ENCODE results near the gene TFDP3.

Gene TFDP3

GRCh38 chrX:133185938-133186337 is 32.2 kb downstream of the TFDP3 start:
- no peak for DNase-seq (ENCODE audit: low spot score)

GRCh38 chrX:133185119-133185518 is 33.0 kb downstream of the TFDP3 start:
- DNase-seq (ENCODE audit: low spot score), result no peak

GRCh38 chrX:133183806-133184205 is 34.3 kb downstream of the TFDP3 start:
- DNase-seq (ENCODE audit: low spot score), result no peak

- no peak for DNase-seq (ENCODE audit: low spot score)
Observed at GRCh38 chrX:133179500-133179899, 38.7 kb downstream of the TFDP3 start.

GRCh38 chrX:133177202-133177601 is 41.0 kb downstream of the TFDP3 start:
- no peak for DNase-seq (ENCODE audit: low spot score)

- DNase-seq (ENCODE audit: low spot score), result no peak
Observed at GRCh38 chrX:133175605-133176004, 42.5 kb downstream of the TFDP3 start.

GRCh38 chrX:133175162-133175561 is 43.0 kb downstream of the TFDP3 start:
- no peak for DNase-seq (ENCODE audit: low spot score)

GRCh38 chrX:133171962-133172708 is 46.0 kb downstream of the TFDP3 start:
- peak; percentile 4 for DNase-seq (ENCODE audit: low spot score)
